Measurements from ENCODE around the gene ARID1B.

Gene ARID1B

GRCh38 chr6:156816505-156816904 is 39.3 kb downstream of the ARID1B start:
- Histone ChIP-seq H3K79me2 (ENCODE audit: low read length) (peaks cover 96% of the 10 kb centered on the region), H3K9me2 (replicated peaks; ENCODE audit: insufficient read depth, low read length) (no peaks in the 10 kb centered on the region), H4K20me1 (ENCODE audit: insufficient read depth, low read length) (no peaks in the 10 kb centered on the region), H2AFZ (ENCODE audit: low read length) (no peak overlapping the region), H3K36me3 (replicated peaks; ENCODE audit: insufficient read depth, low read length) (no peaks in the 10 kb centered on the region), H3K9ac (ENCODE audit: low read length) (no peak overlapping the region), H3K4me3 (ENCODE audit: low read length) (no peak overlapping the region), H3K9me3 (replicated peaks; ENCODE audit: insufficient read depth, low read length) (no peaks in the 10 kb centered on the region), H3K27me3 (replicated peaks; ENCODE audit: insufficient read depth, low read length) (no peaks in the 10 kb centered on the region), H3K27ac (ENCODE audit: low read length) (no peak overlapping the region), H3K4me1 (ENCODE audit: low read length) (no peaks in the 10 kb centered on the region), H3F3A (ENCODE audit: insufficient read depth, low read length) (no peaks in the 10 kb centered on the region), H3K4me2 (ENCODE audit: low read depth, low read length) (no peak overlapping the region)
- DNase-seq = no peak
- TF ChIP-seq EZH2phosphoT487 (IDR thresholded peaks at IDR 0.05; ENCODE audit: low read length) (no peak), EZH2 (optimal IDR thresholded peaks at IDR 0.05; ENCODE audit: low read depth, low read length) (no peak), CTCF (IDR thresholded peaks at IDR 0.05; ENCODE audit: low read length) (no peak)

- no peaks in the 10 kb centered on the region for H3K4me1 ChIP-seq (ENCODE audit: low read length)
- H3F3A ChIP-seq (ENCODE audit: insufficient read depth, low read length) = no peaks in the 10 kb centered on the region
- no peak overlapping the region for H3K4me2 ChIP-seq (ENCODE audit: low read depth, low read length)
- H3K36me3 ChIP-seq (replicated peaks; ENCODE audit: insufficient read depth, low read length) = no peaks in the 10 kb centered on the region
- no peak overlapping the region for H3K27ac ChIP-seq (ENCODE audit: low read length)
- no peak overlapping the region for H2AFZ ChIP-seq (ENCODE audit: low read length)
- H4K20me1 ChIP-seq (ENCODE audit: insufficient read depth, low read length) = no peaks in the 10 kb centered on the region
- no peaks in the 10 kb centered on the region for H3K9me3 ChIP-seq (replicated peaks; ENCODE audit: insufficient read depth, low read length)
- DNase-seq = no peak
- TF ChIP-seq EZH2phosphoT487 (IDR thresholded peaks at IDR 0.05; ENCODE audit: low read length) (no peak), CTCF (IDR thresholded peaks at IDR 0.05; ENCODE audit: low read length) (no peak), EZH2 (optimal IDR thresholded peaks at IDR 0.05; ENCODE audit: low read depth, low read length) (no peak)
- peaks cover 96% of the 10 kb centered on the region for H3K79me2 ChIP-seq (ENCODE audit: low read length)
- H3K9ac ChIP-seq (ENCODE audit: low read length) = no peak overlapping the region
- no peaks in the 10 kb centered on the region for H3K9me2 ChIP-seq (replicated peaks; ENCODE audit: insufficient read depth, low read length)
- H3K4me3 ChIP-seq (ENCODE audit: low read length) = no peak overlapping the region
- no peaks in the 10 kb centered on the region for H3K27me3 ChIP-seq (replicated peaks; ENCODE audit: insufficient read depth, low read length)
Measured at GRCh38 chr6:156820089-156820798, 43.1 kb downstream of the ARID1B start.

- Histone ChIP-seq H3K9ac (ENCODE audit: low read length) (no peak overlapping the region), H3K9me3 (replicated peaks; ENCODE audit: insufficient read depth, low read length) (no peaks in the 10 kb centered on the region), H3K79me2 (ENCODE audit: low read length) (peaks cover 96% of the 10 kb centered on the region), H3K4me1 (ENCODE audit: low read length) (no peaks in the 10 kb centered on the region), H3F3A (ENCODE audit: insufficient read depth, low read length) (no peaks in the 10 kb centered on the region), H3K36me3 (replicated peaks; ENCODE audit: insufficient read depth, low read length) (no peaks in the 10 kb centered on the region), H2AFZ (ENCODE audit: low read length) (no peak overlapping the region), H3K27me3 (replicated peaks; ENCODE audit: insufficient read depth, low read length) (no peaks in the 10 kb centered on the region), H3K9me2 (replicated peaks; ENCODE audit: insufficient read depth, low read length) (no peaks in the 10 kb centered on the region), H4K20me1 (ENCODE audit: insufficient read depth, low read length) (no peaks in the 10 kb centered on the region), H3K4me2 (ENCODE audit: low read depth, low read length) (no peak overlapping the region), H3K4me3 (ENCODE audit: low read length) (no peak overlapping the region), H3K27ac (ENCODE audit: low read length) (no peak overlapping the region)
- no peak for DNase-seq
- no peak for TF ChIP-seq CTCF (IDR thresholded peaks at IDR 0.05; ENCODE audit: low read length)
- TF ChIP-seq EZH2 (optimal IDR thresholded peaks at IDR 0.05; ENCODE audit: low read depth, low read length) = no peak
- TF ChIP-seq EZH2phosphoT487 (IDR thresholded peaks at IDR 0.05; ENCODE audit: low read length) = no peak
Measured at GRCh38 chr6:156821707-156822106, 44.5 kb downstream of the ARID1B start.

All from MM.1S (cell line).